ENCODE data around the gene EEA1.

DNA sequence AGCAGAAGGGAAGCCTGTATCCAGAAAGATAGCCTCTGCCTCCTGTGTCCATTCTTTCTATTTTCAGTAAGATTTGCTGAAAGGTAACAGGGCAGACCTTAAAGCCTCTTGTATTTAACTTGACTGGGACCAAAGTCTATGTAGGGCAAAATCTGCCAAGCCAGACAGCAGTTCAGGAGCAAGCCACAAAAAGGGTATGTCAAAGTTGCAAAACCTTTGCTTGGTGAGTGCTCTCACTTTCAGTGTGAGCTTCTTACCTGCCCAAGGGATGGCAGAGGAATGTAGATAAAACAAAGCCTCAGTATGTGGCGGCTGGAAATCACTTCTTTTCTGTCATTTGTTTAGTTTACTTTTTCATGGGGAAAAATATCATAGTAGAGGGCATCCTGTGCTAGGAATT, 163.2 kb downstream of the EEA1 start:
- TF ChIP-seq, protein P1, sequence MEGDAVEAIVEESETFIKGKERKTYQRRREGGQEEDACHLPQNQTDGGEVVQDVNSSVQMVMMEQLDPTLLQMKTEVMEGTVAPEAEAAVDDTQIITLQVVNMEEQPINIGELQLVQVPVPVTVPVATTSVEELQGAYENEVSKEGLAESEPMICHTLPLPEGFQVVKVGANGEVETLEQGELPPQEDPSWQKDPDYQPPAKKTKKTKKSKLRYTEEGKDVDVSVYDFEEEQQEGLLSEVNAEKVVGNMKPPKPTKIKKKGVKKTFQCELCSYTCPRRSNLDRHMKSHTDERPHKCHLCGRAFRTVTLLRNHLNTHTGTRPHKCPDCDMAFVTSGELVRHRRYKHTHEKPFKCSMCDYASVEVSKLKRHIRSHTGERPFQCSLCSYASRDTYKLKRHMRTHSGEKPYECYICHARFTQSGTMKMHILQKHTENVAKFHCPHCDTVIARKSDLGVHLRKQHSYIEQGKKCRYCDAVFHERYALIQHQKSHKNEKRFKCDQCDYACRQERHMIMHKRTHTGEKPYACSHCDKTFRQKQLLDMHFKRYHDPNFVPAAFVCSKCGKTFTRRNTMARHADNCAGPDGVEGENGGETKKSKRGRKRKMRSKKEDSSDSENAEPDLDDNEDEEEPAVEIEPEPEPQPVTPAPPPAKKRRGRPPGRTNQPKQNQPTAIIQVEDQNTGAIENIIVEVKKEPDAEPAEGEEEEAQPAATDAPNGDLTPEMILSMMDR (IDR thresholded peaks at IDR 0.05): no peak
- no peak for TF ChIP-seq POLR2A (IDR thresholded peaks at IDR 0.05)
